ENCODE measurements around the gene SYTL3. TPM values are rescaled to one million over a fixed set of nuclear protein-coding genes. Genes with fewer than 3 reads are reported as not detected.

The SYTL3 gene
- total and polyA plus RNA-seq, 2 experiments from 2014 or later: 0.07 TPM; not detected in 1

- peak overlapping the region; percentile 42; the same call in 1 of the 2 replicates for H3K27ac ChIP-seq (ENCODE audit: low read depth)
- no peak overlapping the region for H3K4me3 Mint-ChIP-seq
- H3K36me3 Mint-ChIP-seq (ENCODE audit: low read depth): peaks cover 84% of the 10 kb centered on the region
- H3F3A ChIP-seq (replicated peaks; ENCODE audit: low read depth): peaks cover 21% of the 10 kb centered on the region; the same call in 1 of the 2 replicates
- H3K27me3 ChIP-seq (ENCODE audit: insufficient read depth): no peaks in the 10 kb centered on the region
- no peak overlapping the region for H3K4me2 ChIP-seq
- DNase-seq (ENCODE audit: low spot score) (no peak), ATAC-seq (no peak)
- H3K36me3 ChIP-seq (ENCODE audit: insufficient read depth): peaks cover 62% of the 10 kb centered on the region
- H3K79me2 ChIP-seq (replicated peaks; ENCODE audit: insufficient read depth): peaks cover 100% of the 10 kb centered on the region
- peak overlapping the region; percentile 56; the same call in 1 of the 2 replicates for H3K27ac Mint-ChIP-seq
- H3K9me2 ChIP-seq (ENCODE audit: insufficient read depth): no peaks in the 10 kb centered on the region
- peaks cover 1% of the 10 kb centered on the region for H3K27me3 Mint-ChIP-seq (ENCODE audit: insufficient read depth, low read depth, poor library complexity)
- TF ChIP-seq, protein P1, sequence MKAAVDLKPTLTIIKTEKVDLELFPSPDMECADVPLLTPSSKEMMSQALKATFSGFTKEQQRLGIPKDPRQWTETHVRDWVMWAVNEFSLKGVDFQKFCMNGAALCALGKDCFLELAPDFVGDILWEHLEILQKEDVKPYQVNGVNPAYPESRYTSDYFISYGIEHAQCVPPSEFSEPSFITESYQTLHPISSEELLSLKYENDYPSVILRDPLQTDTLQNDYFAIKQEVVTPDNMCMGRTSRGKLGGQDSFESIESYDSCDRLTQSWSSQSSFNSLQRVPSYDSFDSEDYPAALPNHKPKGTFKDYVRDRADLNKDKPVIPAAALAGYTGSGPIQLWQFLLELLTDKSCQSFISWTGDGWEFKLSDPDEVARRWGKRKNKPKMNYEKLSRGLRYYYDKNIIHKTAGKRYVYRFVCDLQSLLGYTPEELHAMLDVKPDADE (IDR thresholded peaks at IDR 0.05): no peak
- TF ChIP-seq CREB1 (CRISPR knock-in tag; IDR thresholded peaks at IDR 0.05; ENCODE audit: low read depth) (no peak), ZNF331 (CRISPR knock-in tag; IDR thresholded peaks at IDR 0.05; ENCODE audit: low read depth) (no peak), EZH2phosphoT487 (IDR thresholded peaks at IDR 0.05; ENCODE audit: unreplicated experiment) (no peak), EZH2 (IDR thresholded peaks at IDR 0.05; ENCODE audit: low read depth, unreplicated experiment) (no peak), ZNF114 (CRISPR knock-in tag; IDR thresholded peaks at IDR 0.05) (no peak), JUNB (IDR thresholded peaks at IDR 0.05; ENCODE audit: unreplicated experiment) (no peak), CTCF (conservative IDR thresholded peaks at IDR 0.05; ENCODE audit: low read depth in 2 of 2) (no peak), POLR2AphosphoS5 (IDR thresholded peaks at IDR 0.05; ENCODE audit: low read depth) (no peak), NANOG (IDR thresholded peaks at IDR 0.05; ENCODE audit: borderline replicate concordance) (no peak), STAT1 (IDR thresholded peaks at IDR 0.05; ENCODE audit: unreplicated experiment) (no peak)
- TF ChIP-seq, protein P2, sequence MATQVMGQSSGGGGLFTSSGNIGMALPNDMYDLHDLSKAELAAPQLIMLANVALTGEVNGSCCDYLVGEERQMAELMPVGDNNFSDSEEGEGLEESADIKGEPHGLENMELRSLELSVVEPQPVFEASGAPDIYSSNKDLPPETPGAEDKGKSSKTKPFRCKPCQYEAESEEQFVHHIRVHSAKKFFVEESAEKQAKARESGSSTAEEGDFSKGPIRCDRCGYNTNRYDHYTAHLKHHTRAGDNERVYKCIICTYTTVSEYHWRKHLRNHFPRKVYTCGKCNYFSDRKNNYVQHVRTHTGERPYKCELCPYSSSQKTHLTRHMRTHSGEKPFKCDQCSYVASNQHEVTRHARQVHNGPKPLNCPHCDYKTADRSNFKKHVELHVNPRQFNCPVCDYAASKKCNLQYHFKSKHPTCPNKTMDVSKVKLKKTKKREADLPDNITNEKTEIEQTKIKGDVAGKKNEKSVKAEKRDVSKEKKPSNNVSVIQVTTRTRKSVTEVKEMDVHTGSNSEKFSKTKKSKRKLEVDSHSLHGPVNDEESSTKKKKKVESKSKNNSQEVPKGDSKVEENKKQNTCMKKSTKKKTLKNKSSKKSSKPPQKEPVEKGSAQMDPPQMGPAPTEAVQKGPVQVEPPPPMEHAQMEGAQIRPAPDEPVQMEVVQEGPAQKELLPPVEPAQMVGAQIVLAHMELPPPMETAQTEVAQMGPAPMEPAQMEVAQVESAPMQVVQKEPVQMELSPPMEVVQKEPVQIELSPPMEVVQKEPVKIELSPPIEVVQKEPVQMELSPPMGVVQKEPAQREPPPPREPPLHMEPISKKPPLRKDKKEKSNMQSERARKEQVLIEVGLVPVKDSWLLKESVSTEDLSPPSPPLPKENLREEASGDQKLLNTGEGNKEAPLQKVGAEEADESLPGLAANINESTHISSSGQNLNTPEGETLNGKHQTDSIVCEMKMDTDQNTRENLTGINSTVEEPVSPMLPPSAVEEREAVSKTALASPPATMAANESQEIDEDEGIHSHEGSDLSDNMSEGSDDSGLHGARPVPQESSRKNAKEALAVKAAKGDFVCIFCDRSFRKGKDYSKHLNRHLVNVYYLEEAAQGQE (IDR thresholded peaks at IDR 0.05; ENCODE audit: unreplicated experiment): no peak
- TF ChIP-seq, protein P3, sequence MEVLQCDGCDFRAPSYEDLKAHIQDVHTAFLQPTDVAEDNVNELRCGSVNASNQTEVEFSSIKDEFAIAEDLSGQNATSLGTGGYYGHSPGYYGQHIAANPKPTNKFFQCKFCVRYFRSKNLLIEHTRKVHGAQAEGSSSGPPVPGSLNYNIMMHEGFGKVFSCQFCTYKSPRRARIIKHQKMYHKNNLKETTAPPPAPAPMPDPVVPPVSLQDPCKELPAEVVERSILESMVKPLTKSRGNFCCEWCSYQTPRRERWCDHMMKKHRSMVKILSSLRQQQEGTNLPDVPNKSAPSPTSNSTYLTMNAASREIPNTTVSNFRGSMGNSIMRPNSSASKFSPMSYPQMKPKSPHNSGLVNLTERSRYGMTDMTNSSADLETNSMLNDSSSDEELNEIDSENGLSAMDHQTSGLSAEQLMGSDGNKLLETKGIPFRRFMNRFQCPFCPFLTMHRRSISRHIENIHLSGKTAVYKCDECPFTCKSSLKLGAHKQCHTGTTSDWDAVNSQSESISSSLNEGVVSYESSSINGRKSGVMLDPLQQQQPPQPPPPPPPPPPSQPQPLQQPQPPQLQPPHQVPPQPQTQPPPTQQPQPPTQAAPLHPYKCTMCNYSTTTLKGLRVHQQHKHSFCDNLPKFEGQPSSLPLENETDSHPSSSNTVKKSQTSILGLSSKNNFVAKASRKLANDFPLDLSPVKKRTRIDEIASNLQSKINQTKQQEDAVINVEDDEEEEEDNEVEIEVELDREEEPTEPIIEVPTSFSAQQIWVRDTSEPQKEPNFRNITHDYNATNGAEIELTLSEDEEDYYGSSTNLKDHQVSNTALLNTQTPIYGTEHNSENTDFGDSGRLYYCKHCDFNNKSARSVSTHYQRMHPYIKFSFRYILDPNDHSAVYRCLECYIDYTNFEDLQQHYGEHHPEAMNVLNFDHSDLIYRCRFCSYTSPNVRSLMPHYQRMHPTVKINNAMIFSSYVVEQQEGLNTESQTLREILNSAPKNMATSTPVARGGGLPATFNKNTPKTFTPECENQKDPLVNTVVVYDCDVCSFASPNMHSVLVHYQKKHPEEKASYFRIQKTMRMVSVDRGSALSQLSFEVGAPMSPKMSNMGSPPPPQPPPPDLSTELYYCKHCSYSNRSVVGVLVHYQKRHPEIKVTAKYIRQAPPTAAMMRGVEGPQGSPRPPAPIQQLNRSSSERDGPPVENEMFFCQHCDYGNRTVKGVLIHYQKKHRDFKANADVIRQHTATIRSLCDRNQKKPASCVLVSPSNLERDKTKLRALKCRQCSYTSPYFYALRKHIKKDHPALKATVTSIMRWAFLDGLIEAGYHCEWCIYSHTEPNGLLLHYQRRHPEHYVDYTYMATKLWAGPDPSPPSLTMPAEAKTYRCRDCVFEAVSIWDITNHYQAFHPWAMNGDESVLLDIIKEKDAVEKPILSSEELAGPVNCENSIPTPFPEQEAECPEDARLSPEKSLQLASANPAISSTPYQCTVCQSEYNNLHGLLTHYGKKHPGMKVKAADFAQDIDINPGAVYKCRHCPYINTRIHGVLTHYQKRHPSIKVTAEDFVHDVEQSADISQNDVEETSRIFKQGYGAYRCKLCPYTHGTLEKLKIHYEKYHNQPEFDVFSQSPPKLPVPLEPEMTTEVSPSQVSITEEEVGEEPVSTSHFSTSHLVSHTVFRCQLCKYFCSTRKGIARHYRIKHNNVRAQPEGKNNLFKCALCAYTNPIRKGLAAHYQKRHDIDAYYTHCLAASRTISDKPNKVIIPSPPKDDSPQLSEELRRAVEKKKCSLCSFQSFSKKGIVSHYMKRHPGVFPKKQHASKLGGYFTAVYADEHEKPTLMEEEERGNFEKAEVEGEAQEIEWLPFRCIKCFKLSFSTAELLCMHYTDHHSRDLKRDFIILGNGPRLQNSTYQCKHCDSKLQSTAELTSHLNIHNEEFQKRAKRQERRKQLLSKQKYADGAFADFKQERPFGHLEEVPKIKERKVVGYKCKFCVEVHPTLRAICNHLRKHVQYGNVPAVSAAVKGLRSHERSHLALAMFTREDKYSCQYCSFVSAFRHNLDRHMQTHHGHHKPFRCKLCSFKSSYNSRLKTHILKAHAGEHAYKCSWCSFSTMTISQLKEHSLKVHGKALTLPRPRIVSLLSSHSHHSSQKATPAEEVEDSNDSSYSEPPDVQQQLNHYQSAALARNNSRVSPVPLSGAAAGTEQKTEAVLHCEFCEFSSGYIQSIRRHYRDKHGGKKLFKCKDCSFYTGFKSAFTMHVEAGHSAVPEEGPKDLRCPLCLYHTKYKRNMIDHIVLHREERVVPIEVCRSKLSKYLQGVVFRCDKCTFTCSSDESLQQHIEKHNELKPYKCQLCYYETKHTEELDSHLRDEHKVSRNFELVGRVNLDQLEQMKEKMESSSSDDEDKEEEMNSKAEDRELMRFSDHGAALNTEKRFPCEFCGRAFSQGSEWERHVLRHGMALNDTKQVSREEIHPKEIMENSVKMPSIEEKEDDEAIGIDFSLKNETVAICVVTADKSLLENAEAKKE (CRISPR knock-in tag; IDR thresholded peaks at IDR 0.05): no peak
- H3K4me1 Mint-ChIP-seq: peaks cover 8% of the 10 kb centered on the region; the same call in 2 of the 3 replicates
- no peak overlapping the region for H3K4me3 ChIP-seq
- no peaks in the 10 kb centered on the region for H3K9me3 Mint-ChIP-seq
- no peaks in the 10 kb centered on the region for H3K4me1 ChIP-seq (ENCODE audit: insufficient read depth)
- H4K20me1 ChIP-seq (replicated peaks; ENCODE audit: insufficient read depth): peaks cover 72% of the 10 kb centered on the region
- no peak overlapping the region for H2AFZ ChIP-seq
These were observed 137.5 kb downstream of the SYTL3 start for GRCh38 chr6:158787395-158787794.
